ES-I3 (cell line): ENCODE data around the gene RPS6KB2.

Experiments
- H3K36me3 ChIP-seq: 2 replicates; pipeline ENCODE4 v1.6.1; 2013; ENCODE audit warnings: mild to moderate bottlenecking, low read length, control low read depth, moderate library complexity; ENCODE audit not compliant: insufficient read depth
- H3K4me1 ChIP-seq: 2 replicates; pipeline ENCODE4 v1.6.1; 2013; ENCODE audit warnings: mild to moderate bottlenecking, control low read depth, low read length; ENCODE audit not compliant: insufficient read depth
- H3K9ac ChIP-seq: 2 replicates; pipeline ENCODE4 v1.6.1; 2013; ENCODE audit warnings: low read depth, mild to moderate bottlenecking, low read length, moderate library complexity
- H3K9me3 ChIP-seq: 2 replicates; pipeline ENCODE4 v1.6.1; 2013; ENCODE audit warnings: mild to moderate bottlenecking, low read length, moderate library complexity; ENCODE audit not compliant: control insufficient read depth, insufficient read depth

RPS6KB2 gene

GRCh38 chr11:67428052-67429001 lies at the start of gene RPS6KB2:
Gene RPS6KB2 (plus strand): TSS chr11:67428494. CDS start chr11:67428546, 52 bp downstream.
- peaks cover 2% of the 10 kb centered on the region; the same call in 1 of the 2 replicates for H3K36me3 ChIP-seq
- H3K9me3 ChIP-seq, result no peaks in the 10 kb centered on the region
- H3K4me1 ChIP-seq, result no peaks in the 10 kb centered on the region; the same call in 1 of the 2 replicates
- H3K9ac ChIP-seq, result peak within 1 kb of the TSS; percentile 81

GRCh38 chr11:67378544-67378943 lies 49.8 kb upstream of the RPS6KB2 start:
- H3K9ac ChIP-seq, result no peak overlapping the region
- H3K4me1 ChIP-seq, result peaks cover 20% of the 10 kb centered on the region; the same call in 1 of the 2 replicates

GRCh38 chr11:67379061-67380058 lies 48.9 kb upstream of the RPS6KB2 start:
- Histone ChIP-seq H3K9ac (no peak overlapping the region), H3K4me1 (peaks cover 20% of the 10 kb centered on the region; the same call in 1 of the 2 replicates)

More at GRCh38 chr11:67378544-67378943, 49.8 kb upstream of the RPS6KB2 start:
- Histone ChIP-seq H3K36me3 (no peaks in the 10 kb centered on the region), H3K9me3 (no peaks in the 10 kb centered on the region)

GRCh38 chr11:67381244-67381972 lies 46.9 kb upstream of the RPS6KB2 start:
- H3K9ac ChIP-seq, result no peak overlapping the region
- H3K4me1 ChIP-seq, result peaks cover 19% of the 10 kb centered on the region; the same call in 1 of the 2 replicates
- no peaks in the 10 kb centered on the region for H3K36me3 ChIP-seq
- no peaks in the 10 kb centered on the region for H3K9me3 ChIP-seq

More at GRCh38 chr11:67379061-67380058, 48.9 kb upstream of the RPS6KB2 start:
- H3K9me3 ChIP-seq, result no peaks in the 10 kb centered on the region
- H3K36me3 ChIP-seq, result no peaks in the 10 kb centered on the region

- Histone ChIP-seq H3K9me3 (no peaks in the 10 kb centered on the region), H3K9ac (no peak overlapping the region), H3K36me3 (no peaks in the 10 kb centered on the region), H3K4me1 (peaks cover 22% of the 10 kb centered on the region; the same call in 1 of the 2 replicates)
These were observed 45.8 kb upstream of the RPS6KB2 start for GRCh38 chr11:67382276-67383136.

GRCh38 chr11:67384851-67385366 lies 43.4 kb upstream of the RPS6KB2 start:
- H3K36me3 ChIP-seq, result no peaks in the 10 kb centered on the region
- H3K9me3 ChIP-seq, result no peaks in the 10 kb centered on the region
- H3K4me1 ChIP-seq, result peaks cover 10% of the 10 kb centered on the region; the same call in 1 of the 2 replicates
- no peak overlapping the region for H3K9ac ChIP-seq

GRCh38 chr11:67387069-67387468 lies 41.2 kb upstream of the RPS6KB2 start:
- Histone ChIP-seq H3K36me3 (no peaks in the 10 kb centered on the region), H3K4me1 (peaks cover 10% of the 10 kb centered on the region; the same call in 1 of the 2 replicates), H3K9ac (peak overlapping the region; percentile 30; the same call in 1 of the 2 replicates), H3K9me3 (no peaks in the 10 kb centered on the region)

- Histone ChIP-seq H3K9ac (no peak overlapping the region), H3K4me1 (peaks cover 10% of the 10 kb centered on the region; the same call in 1 of the 2 replicates), H3K9me3 (no peaks in the 10 kb centered on the region), H3K36me3 (no peaks in the 10 kb centered on the region)
These were observed 40.8 kb upstream of the RPS6KB2 start for GRCh38 chr11:67387518-67387917.

- Histone ChIP-seq H3K36me3 (no peaks in the 10 kb centered on the region), H3K9ac (no peak overlapping the region), H3K4me1 (peaks cover 12% of the 10 kb centered on the region; the same call in 1 of the 2 replicates), H3K9me3 (no peaks in the 10 kb centered on the region)
These were observed 38.8 kb upstream of the RPS6KB2 start for GRCh38 chr11:67389477-67389876.

GRCh38 chr11:67390947-67391303 lies 37.4 kb upstream of the RPS6KB2 start:
- peaks cover 12% of the 10 kb centered on the region; the same call in 1 of the 2 replicates for H3K4me1 ChIP-seq
- H3K9ac ChIP-seq, result peak overlapping the region; percentile 56
- no peaks in the 10 kb centered on the region for H3K9me3 ChIP-seq
- H3K36me3 ChIP-seq, result no peaks in the 10 kb centered on the region

GRCh38 chr11:67391304-67392182 lies 36.8 kb upstream of the RPS6KB2 start, which contains the start of gene RAD9A:
Gene RAD9A (plus strand): TSS chr11:67391986. CDS start chr11:67392045, 59 bp downstream.
- Histone ChIP-seq H3K9me3 (no peaks in the 10 kb centered on the region), H3K36me3 (no peaks in the 10 kb centered on the region), H3K9ac (peak within 1 kb of the TSS; percentile 56), H3K4me1 (peaks cover 18% of the 10 kb centered on the region)
